Ectodermal cell (in vitro differentiated cells): Measurements from ENCODE around the gene TNS3.

Experiments
- H3K27ac ChIP-seq: 2 replicates; pipeline ENCODE4 v1.7.0; 2013; ENCODE audit warnings: mild to moderate bottlenecking, low read depth, low read length; ENCODE audit not compliant: insufficient read depth, poor library complexity, severe bottlenecking
- H3K27me3 ChIP-seq: 2 replicates; pipeline ENCODE4 v1.7.0; 2013; ENCODE audit warnings: mild to moderate bottlenecking, low read length; ENCODE audit not compliant: insufficient read depth, control insufficient read depth, poor library complexity, severe bottlenecking
- H3K36me3 ChIP-seq: one replicate; pipeline ENCODE4 v1.7.0; 2013; ENCODE audit warnings: low read length; ENCODE audit not compliant: control insufficient read depth, insufficient read depth
- H3K4me1 ChIP-seq: one replicate; pipeline ENCODE4 v1.7.0; 2013; ENCODE audit warnings: low read length; ENCODE audit not compliant: control insufficient read depth, insufficient read depth
- H3K4me3 ChIP-seq: 2 replicates; pipeline ENCODE4 v1.7.0; 2013; ENCODE audit warnings: low read depth, low read length, control low read depth; ENCODE audit not compliant: insufficient read depth
- H3K9me3 ChIP-seq: 2 replicates; pipeline ENCODE4 v1.7.0; 2013; ENCODE audit warnings: mild to moderate bottlenecking, low read length, moderate library complexity; ENCODE audit not compliant: control insufficient read depth
- WGBS, 2 experiments: methylation state at CpG; one replicate each; pipeline ENCODE4 v1.1.7; 2013; ENCODE audit warnings: missing lambda C conversion rate in 2 of 2; 5-methylcytosine and 5-hydroxymethylcytosine counted together

The TNS3 gene

GRCh38 chr7:47465191-47465590 is 116.7 kb downstream of the TNS3 start:
- Histone ChIP-seq H3K36me3 (no peaks in the 10 kb centered on the region), H3K9me3 (no peaks in the 10 kb centered on the region), H3K27ac (no peak overlapping the region), H3K27me3 (no peaks in the 10 kb centered on the region), H3K4me1 (peaks cover 4% of the 10 kb centered on the region), H3K4me3 (no peak overlapping the region)
- 90 to 94% methylated on average over 7 of the region's 7 CpGs for WGBS, 2 experiments

- H3K4me1 ChIP-seq, result peaks cover 4% of the 10 kb centered on the region
- no peaks in the 10 kb centered on the region for H3K9me3 ChIP-seq
- H3K4me3 ChIP-seq, result no peak overlapping the region
- H3K36me3 ChIP-seq, result no peaks in the 10 kb centered on the region
- H3K27me3 ChIP-seq, result no peaks in the 10 kb centered on the region
- H3K27ac ChIP-seq, result no peak overlapping the region
- WGBS, 2 experiments, result 93 to 96% methylated on average over 9 of the region's 9 CpGs
These were observed 117.6 kb downstream of the TNS3 start for GRCh38 chr7:47464266-47464665.

GRCh38 chr7:47461746-47462145 is 120.2 kb downstream of the TNS3 start:
- no peaks in the 10 kb centered on the region for H3K27me3 ChIP-seq
- no peaks in the 10 kb centered on the region for H3K9me3 ChIP-seq
- H3K4me1 ChIP-seq, result peaks cover 4% of the 10 kb centered on the region
- no peak overlapping the region for H3K4me3 ChIP-seq
- WGBS, 2 experiments, result 93% methylated on average over 4 of the region's 4 CpGs
- H3K27ac ChIP-seq, result no peak overlapping the region
- H3K36me3 ChIP-seq, result no peaks in the 10 kb centered on the region

- H3K4me3 ChIP-seq, result no peak overlapping the region
- peaks cover 4% of the 10 kb centered on the region for H3K4me1 ChIP-seq
- H3K27ac ChIP-seq, result no peak overlapping the region
- no peaks in the 10 kb centered on the region for H3K27me3 ChIP-seq
- H3K36me3 ChIP-seq, result no peaks in the 10 kb centered on the region
- 92 to 96% methylated on average over 4 of the region's 4 CpGs for WGBS, 2 experiments
- H3K9me3 ChIP-seq, result no peaks in the 10 kb centered on the region
These were observed 120.8 kb downstream of the TNS3 start for GRCh38 chr7:47461161-47461560.

GRCh38 chr7:47460251-47460989 is 121.5 kb downstream of the TNS3 start:
- Histone ChIP-seq H3K9me3 (no peaks in the 10 kb centered on the region), H3K4me3 (no peak overlapping the region), H3K4me1 (peaks cover 7% of the 10 kb centered on the region), H3K36me3 (no peaks in the 10 kb centered on the region), H3K27me3 (no peaks in the 10 kb centered on the region), H3K27ac (no peak overlapping the region)
- 93% methylated on average over 10 to 11 of the region's 11 CpGs for WGBS, 2 experiments

- Histone ChIP-seq H3K27ac (no peak overlapping the region), H3K27me3 (no peaks in the 10 kb centered on the region), H3K4me1 (peaks cover 21% of the 10 kb centered on the region), H3K36me3 (no peaks in the 10 kb centered on the region), H3K9me3 (no peaks in the 10 kb centered on the region), H3K4me3 (no peak overlapping the region)
- 91 to 92% methylated on average over 5 of the region's 5 CpGs for WGBS, 2 experiments
These were observed 123.4 kb downstream of the TNS3 start for GRCh38 chr7:47458486-47458885.

GRCh38 chr7:47458057-47458456 is 123.9 kb downstream of the TNS3 start:
- H3K27me3 ChIP-seq, result no peaks in the 10 kb centered on the region
- H3K4me3 ChIP-seq, result no peak overlapping the region
- H3K36me3 ChIP-seq, result no peaks in the 10 kb centered on the region
- H3K9me3 ChIP-seq, result no peaks in the 10 kb centered on the region
- no peak overlapping the region for H3K27ac ChIP-seq
- peaks cover 20% of the 10 kb centered on the region for H3K4me1 ChIP-seq
- WGBS, 2 experiments, result 95 to 96% methylated on average over 5 of the region's 5 CpGs

- WGBS, 2 experiments, result 94 to 96% methylated on average over 11 to 13 of the region's 14 CpGs
- H3K4me1 ChIP-seq, result peaks cover 26% of the 10 kb centered on the region
- no peak overlapping the region for H3K4me3 ChIP-seq
- H3K27me3 ChIP-seq, result no peaks in the 10 kb centered on the region
- H3K36me3 ChIP-seq, result no peaks in the 10 kb centered on the region
- H3K9me3 ChIP-seq, result no peaks in the 10 kb centered on the region
- no peak overlapping the region for H3K27ac ChIP-seq
These were observed 125.5 kb downstream of the TNS3 start for GRCh38 chr7:47456210-47456955.

- Histone ChIP-seq H3K27me3 (no peaks in the 10 kb centered on the region), H3K27ac (no peak overlapping the region), H3K9me3 (no peaks in the 10 kb centered on the region), H3K4me3 (no peak overlapping the region), H3K4me1 (peaks cover 26% of the 10 kb centered on the region), H3K36me3 (no peaks in the 10 kb centered on the region)
- WGBS, 2 experiments, result 94 to 95% methylated on average over 5 of the region's 5 CpGs
These were observed 126.1 kb downstream of the TNS3 start for GRCh38 chr7:47455872-47456185.

GRCh38 chr7:47454974-47455871 is 126.7 kb downstream of the TNS3 start:
- 93 to 96% methylated on average over 7 of the region's 7 CpGs for WGBS, 2 experiments
- no peaks in the 10 kb centered on the region for H3K36me3 ChIP-seq
- H3K9me3 ChIP-seq, result no peaks in the 10 kb centered on the region
- H3K4me1 ChIP-seq, result peaks cover 26% of the 10 kb centered on the region
- H3K27ac ChIP-seq, result no peak overlapping the region
- H3K27me3 ChIP-seq, result no peaks in the 10 kb centered on the region
- no peak overlapping the region for H3K4me3 ChIP-seq
